Testis (tissue), 3 donors: ENCODE data around the gene TSPAN32. TPM values are rescaled to one million over a fixed set of nuclear protein-coding genes. Genes with fewer than 3 reads are reported as not detected.

Source experiments
- DNase-seq: peaks from one replicate; pipeline ENCODE4 v3.0.0-alpha.2; 2019
- H3K27ac ChIP-seq, 2 donors: fragments of 200-600 bp; sonication (generic); one replicate each; pipeline ENCODE4 v1.5.1; 2019
- H3K27me3 ChIP-seq: fragments of 200-600 bp; sonication (generic); one replicate; pipeline ENCODE4 v1.5.1; 2019
- H3K36me3 ChIP-seq: fragments of 200-600 bp; sonication (generic); one replicate; pipeline ENCODE4 v1.5.1; 2017; ENCODE audit warnings: low read depth; ENCODE audit errors: missing control alignments
- H3K4me1 ChIP-seq: fragments of 200-600 bp; sonication (generic); one replicate; pipeline ENCODE4 v1.5.1; 2019
- H3K4me3 ChIP-seq, 2 donors: fragments of 200-600 bp; sonication (generic); one replicate each; pipeline ENCODE4 v1.5.1; 2017 to 2019
- H3K9me3 ChIP-seq: fragments of 200-600 bp; sonication (generic); one replicate; pipeline ENCODE4 v1.5.1; 2017
- CTCF ChIP-seq, 3 experiments: fragments of 450-650 bp in 2 of 3; fragments of 200-600 bp in 1 of 3; sonication (generic) in 1 of 3; IDR thresholded peaks; one replicate each; pipeline ENCODE4 v1.5.1; 2016 to 2019; ENCODE audit warnings: antibody characterized with exemption in 3 of 3, mild to moderate bottlenecking in 2 of 3, moderate library complexity in 1 of 3
- POLR2A ChIP-seq: fragments of 450-650 bp; IDR thresholded peaks from one replicate; pipeline ENCODE4 v1.6.1; 2017; ENCODE audit warnings: antibody characterized with exemption, mild to moderate bottlenecking, moderate library complexity
- WGBS, 2 donors: methylation state at CpG; one replicate each; pipeline ENCODE4 v1.1.5; 2018; 5-methylcytosine and 5-hydroxymethylcytosine counted together
- intact Hi-C: fragments of 100-400 bp; cut with DNase I; formaldehyde crosslinking; loops from one replicate; pipeline ENCODE4 v1.15.1; 2023; ENCODE audit warnings: low total_unique reads
- polyA plus RNA-seq: library from polyadenylated mRNA; stranded (reverse); fragments of 350-450 nt; fragmentation: Illumina TruSeq; extraction: RNeasy Lipid Tissue Mini Kit (QIAGEN cat#74804); gene quantifications from one replicate; pipeline ENCODE4 v1.2.3, GENCODE V29; 2014; ENCODE audit warnings: low read depth, low replicate concordance; ENCODE audit not compliant: insufficient read depth
- total RNA-seq, 2 donors: library from RNA; depleted of rRNA; stranded (reverse); fragments of >200 nt; gene quantifications; one replicate each; pipeline ENCODE4 v1.2.3, GENCODE V29; 2016

The TSPAN32 gene
- total and polyA plus RNA-seq, 3 donors from 2014 or later, result 1.0 to 1.5 (median 1.1) TPM

DNA sequence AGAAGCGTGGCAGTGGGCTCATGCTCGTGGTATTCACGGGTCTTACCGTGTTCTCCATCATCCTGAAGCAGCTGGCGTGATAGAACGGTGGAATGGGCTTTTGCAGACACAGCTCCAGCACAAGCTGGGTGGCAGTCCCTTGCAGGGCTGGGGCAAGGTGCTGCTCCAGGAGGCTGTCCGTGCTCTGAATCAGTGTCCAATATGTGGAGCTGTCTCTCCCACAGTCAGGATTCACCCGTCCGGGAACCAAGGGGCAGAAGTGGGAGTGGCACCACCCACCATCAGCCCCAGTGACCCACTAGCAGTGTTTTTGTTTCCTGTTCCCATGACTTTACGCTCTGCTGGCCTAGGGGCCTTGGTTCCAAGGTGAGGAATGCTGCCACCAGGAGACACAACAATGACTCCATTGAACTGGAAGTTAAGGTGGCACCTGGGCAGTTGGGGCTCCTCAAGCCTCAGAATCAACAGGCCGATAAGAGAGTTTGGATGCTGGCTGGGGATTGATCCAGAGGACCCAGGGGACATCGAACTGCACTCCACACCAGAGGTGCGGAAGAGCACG lies 58.3 kb downstream of the TSPAN32 start:
- H3K9me3 ChIP-seq, result no peaks in the 10 kb centered on the region
- intact Hi-C loops, result no loop called here
- no peak for DNase-seq

DNA sequence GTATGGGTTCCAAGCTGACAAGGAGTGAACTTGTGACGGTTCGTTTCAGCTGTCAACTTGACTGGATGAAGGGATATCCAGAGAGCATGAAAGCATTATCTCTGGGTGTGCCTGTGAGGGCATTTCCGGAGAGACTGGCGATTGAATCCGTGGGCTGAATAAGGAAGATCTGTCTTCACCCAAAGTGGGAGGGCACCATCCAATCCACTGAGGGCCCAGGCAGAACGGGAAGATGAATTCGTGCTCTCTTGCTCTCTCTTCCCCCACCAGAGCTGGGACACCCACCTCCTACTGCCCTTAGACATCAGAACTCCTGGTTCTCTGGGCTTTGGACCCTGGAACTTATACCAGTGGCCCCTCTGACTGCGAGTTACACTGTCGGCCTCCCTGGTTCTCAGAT lies 59.8 kb downstream of the TSPAN32 start:
- TF ChIP-seq CTCF (IDR thresholded peaks at IDR 0.05) (no peak), POLR2A (no peak)
- H3K4me3 ChIP-seq, result no peak overlapping the region
- H3K36me3 ChIP-seq, result no peaks in the 10 kb centered on the region
- no peak for DNase-seq
- WGBS, 2 donors, result 64 to 72% methylated on average over 9 of the region's 9 CpGs
- H3K4me1 ChIP-seq, result peaks cover 9% of the 10 kb centered on the region
- no peaks in the 10 kb centered on the region for H3K27me3 ChIP-seq
- no peaks in the 10 kb centered on the region for H3K9me3 ChIP-seq
- no peak overlapping the region for H3K27ac ChIP-seq
- intact Hi-C loops, result no loop called here

More for the DNA sequence above, 58.3 kb downstream of the TSPAN32 start:
- WGBS, 2 donors, result 90 to 94% methylated on average over 13 to 14 of the region's 14 CpGs
- Histone ChIP-seq H3K27me3 (no peaks in the 10 kb centered on the region), H3K4me1 (no peaks in the 10 kb centered on the region), H3K4me3 (no peak overlapping the region), H3K36me3 (no peaks in the 10 kb centered on the region), H3K27ac (no peak overlapping the region)
- TF ChIP-seq POLR2A (no peak), CTCF (IDR thresholded peaks at IDR 0.05) (no peak)

DNA sequence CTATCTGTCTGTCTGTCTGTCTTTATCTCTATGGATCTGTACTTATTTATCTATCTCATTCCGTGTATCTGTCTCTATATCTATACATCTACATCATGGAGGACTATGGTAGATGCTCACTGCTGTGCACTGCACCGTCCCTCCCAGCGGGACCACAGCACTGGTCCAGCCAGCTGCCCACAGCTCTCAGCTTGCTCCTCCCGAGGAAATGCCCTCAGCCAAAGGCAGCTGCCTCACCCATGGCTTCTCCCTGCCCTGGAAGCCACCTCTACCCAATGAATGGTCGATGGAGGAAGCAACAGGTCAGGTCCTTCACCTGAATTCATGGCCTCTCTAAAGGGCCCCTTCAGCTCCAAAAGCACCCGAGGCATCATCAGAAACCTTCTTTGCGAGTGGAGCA lies 60.6 kb downstream of the TSPAN32 start:
- Histone ChIP-seq H3K36me3 (no peaks in the 10 kb centered on the region), H3K9me3 (no peaks in the 10 kb centered on the region), H3K27me3 (no peaks in the 10 kb centered on the region), H3K4me3 (no peak overlapping the region), H3K4me1 (peaks cover 14% of the 10 kb centered on the region), H3K27ac (no peak overlapping the region)
- intact Hi-C loops, result no loop called here
- WGBS, 2 donors, result 90 to 100% methylated on average over 5 to 7 of the region's 7 CpGs
- TF ChIP-seq POLR2A, result no peak
- TF ChIP-seq CTCF (IDR thresholded peaks at IDR 0.05), result no peak
- no peak for DNase-seq

- Histone ChIP-seq H3K36me3 (no peaks in the 10 kb centered on the region), H3K27me3 (no peaks in the 10 kb centered on the region), H3K9me3 (no peaks in the 10 kb centered on the region), H3K27ac (no peak overlapping the region), H3K4me1 (peaks cover 18% of the 10 kb centered on the region), H3K4me3 (no peak overlapping the region)
- WGBS, 2 donors, result 87 to 96% methylated on average over 9 to 10 of the region's 10 CpGs
- no peak for DNase-seq
- intact Hi-C loops, result no loop called here
- TF ChIP-seq CTCF (IDR thresholded peaks at IDR 0.05), result no peak
- TF ChIP-seq POLR2A, result no peak
Observed at GRCh38 chr11:2363130-2363529, 61.3 kb downstream of the TSPAN32 start.
